K562 (cell line): ENCODE results near the gene FBN3. TPM values are rescaled to one million over a fixed set of nuclear protein-coding genes. Genes with fewer than 3 reads are reported as not detected.

Experiments used
- ATAC-seq: fragments of 200-7000 bp; cut with Tn5 transposase; 3 replicates; pipeline ENCODE4 v1.9.1; 2020; ENCODE audit warnings: moderate library complexity
- BruUV-seq: library from RNA; stranded (reverse); fragments of 400-500 nt; replicated peaks from 2 replicates; lab custom pipeline; 2021; lab: Mats Ljungman, UMichigan
- CTCF ChIA-PET: fragments of 300-600 bp; formaldehyde crosslinking; extraction: SDS; loops from one replicate; lab custom pipeline; 2021; ENCODE audit warnings: low intra/inter-chr PET ratio; lab: Yijun Ruan, JAX
- POLR2A ChIA-PET: fragments of 300-600, 350-650 bp; sonication (Branson Sonifier 250); formaldehyde crosslinking; extraction: SDS; loops from one replicate; lab custom pipeline; 2021; ENCODE audit warnings: antibody characterized with exemption, inconsistent platforms; lab: Yijun Ruan, JAX
- DNase-seq, 4 experiments: peaks; one replicate each; pipeline versions ENCODE4 v3.0.0 to v3.0.0-alpha.2; 2011 to 2018; ENCODE audit warnings: low spot score in 3 of 4, mixed read lengths in 3 of 4; ENCODE audit errors: extremely low read depth in 1 of 4
- FAIRE-seq: peaks from 2 replicates; lab custom pipeline; 2011; peaks lifted over from hg19 to GRCh38; lab: Jason Lieb, UNC
- H2AFZ ChIP-seq: 2 replicates; pipeline ENCODE4 v1.6.0; 2011; ENCODE audit warnings: low read depth, low read length, control low read depth, inconsistent platforms
- H3K27ac ChIP-seq: fragments of 200-600 bp; 3 replicates; pipeline ENCODE4 v1.8.0; 2011; ENCODE audit warnings: low read depth, mild to moderate bottlenecking, control low read depth, inconsistent platforms, low read length, moderate library complexity, mixed read lengths; ENCODE audit errors: extremely low read depth
- H3K27me3 ChIP-seq, 2 experiments: fragments of 300-600 bp in 1 of 2; 2 replicates in 1 of 2; 3 replicates in 1 of 2; pipeline versions ENCODE4 v1.6.0 to v1.8.0; 2011; ENCODE audit warnings: inconsistent platforms in 2 of 2, low read length in 2 of 2, mild to moderate bottlenecking in 1 of 2, mixed read lengths in 1 of 2, moderate library complexity in 1 of 2; ENCODE audit not compliant: control insufficient read depth in 2 of 2, insufficient read depth in 2 of 2
- H3K36me3 ChIP-seq: fragments of 300-600 bp; 3 replicates; pipeline ENCODE4 v1.8.0; 2011; ENCODE audit warnings: mild to moderate bottlenecking, low read length, inconsistent platforms; ENCODE audit not compliant: control insufficient read depth, insufficient read depth
- H3K4me1 ChIP-seq, 2 experiments: fragments of 200-600 bp in 1 of 2; replicated peaks in 1 of 2; 2 replicates in 1 of 2; 3 replicates in 1 of 2; pipeline versions ENCODE4 v1.5.1 to v1.8.0; 2011; ENCODE audit warnings: inconsistent platforms in 2 of 2, low read length in 2 of 2, mild to moderate bottlenecking in 1 of 2, mixed read lengths in 1 of 2, moderate library complexity in 1 of 2; ENCODE audit not compliant: control insufficient read depth in 2 of 2, insufficient read depth in 2 of 2
- H3K4me2 ChIP-seq: 2 replicates; pipeline ENCODE4 v1.6.1; 2011; ENCODE audit warnings: low read length, control low read depth, inconsistent platforms, mixed read lengths; ENCODE audit not compliant: insufficient read depth
- H3K4me3 ChIP-seq: fragments of 200-600 bp; sonication (generic), shearing (Covaris generic); 2 replicates; pipeline ENCODE4 v1.5.1; 2016; ENCODE audit warnings: control low read depth, inconsistent platforms
- H3K79me2 ChIP-seq: fragments of 200-600 bp; 3 replicates; pipeline ENCODE4 v1.8.0; 2011; ENCODE audit warnings: low read length, inconsistent platforms; ENCODE audit not compliant: control insufficient read depth, insufficient read depth
- H3K9ac ChIP-seq, 2 experiments: 2 replicates each; pipeline versions ENCODE4 v1.6.0 to v1.6.1; 2011; ENCODE audit warnings: low read depth in 2 of 2, low read length in 2 of 2, control low read depth in 1 of 2, inconsistent platforms in 1 of 2, mild to moderate bottlenecking in 1 of 2, mixed read lengths in 1 of 2; ENCODE audit not compliant: insufficient read depth in 1 of 2
- H3K9me1 ChIP-seq: one replicate; pipeline ENCODE4 v1.6.0; 2011; ENCODE audit warnings: inconsistent platforms, mild to moderate bottlenecking, low read length, moderate library complexity; ENCODE audit not compliant: control insufficient read depth, insufficient read depth
- H3K9me3 ChIP-seq: replicated peaks from 2 replicates; pipeline ENCODE4 v1.5.1; 2011; ENCODE audit warnings: low read depth, low read length, inconsistent platforms; ENCODE audit not compliant: control insufficient read depth, insufficient read depth
- H4K20me1 ChIP-seq: replicated peaks from 2 replicates; pipeline ENCODE4 v1.6.1; 2011; ENCODE audit warnings: low read length, inconsistent platforms, mixed read lengths; ENCODE audit not compliant: control insufficient read depth, insufficient read depth
- JUN ChIP-seq, 2 experiments: sonication (generic) in 1 of 2; formaldehyde crosslinking in 1 of 2; IDR thresholded peaks; 2 replicates each; pipeline versions ENCODE4 v1.6.1 to v1.8.0; 2012 to 2022; ENCODE audit warnings: borderline replicate concordance in 2 of 2, mild to moderate bottlenecking in 2 of 2, improper control_type of control experiment in 1 of 2, low read depth in 1 of 2, low read length in 1 of 2, missing genetic modification reagents in 1 of 2
- OTX1 ChIP-seq: fragments of 450-650 bp; formaldehyde crosslinking; IDR thresholded peaks from 2 replicates; pipeline ENCODE4 v1.4.0; 2022; ENCODE audit warnings: mild to moderate bottlenecking
- POLR3A ChIP-seq: IDR thresholded peaks from 2 replicates; pipeline ENCODE4 v1.6.1; 2011; ENCODE audit warnings: borderline replicate concordance, mild to moderate bottlenecking, moderate library complexity; ENCODE audit not compliant: insufficient read length, insufficient read depth; ENCODE audit errors: extremely low read depth
- SIN3B ChIP-seq: fragments of 450-650 bp; IDR thresholded peaks from 2 replicates; pipeline ENCODE4 v1.6.1; 2017; ENCODE audit warnings: low read depth, mild to moderate bottlenecking, moderate library complexity
- ZNF830 ChIP-seq: fragments of 250-450 bp; sonication (Bioruptor Pico); IDR thresholded peaks from 2 replicates; pipeline ENCODE4 v1.5.0; 2021; ENCODE audit warnings: mild to moderate bottlenecking
- WGBS: fragments of 100-300 bp; shearing (Covaris generic); methylation state at CpG from one replicate; pipeline ENCODE4 v1.1.6; 2016; ENCODE audit warnings: low coverage, mixed read lengths; ENCODE audit not compliant: insufficient coverage; ENCODE audit errors: missing lambda C conversion rate; 5-methylcytosine and 5-hydroxymethylcytosine counted together
- in situ Hi-C: fragments of 300-500 bp; cut with MboI; formaldehyde crosslinking; loops from 4 replicates; pipeline ENCODE4 v1.15.0; 2018; ENCODE audit warnings: inconsistent platforms, mixed read lengths
- intact Hi-C: fragments of 100-400 bp; cut with micrococcal nuclease; formaldehyde crosslinking; loops from 2 replicates; pipeline ENCODE4 v1.14.2; 2022
- polyA plus RNA-seq, 8 experiments: library from polyadenylated mRNA; depleted of rRNA in 4 of 8; stranded (reverse) in 5 of 8; unstranded in 3 of 8; fragments of >200 nt; fragmentation: Nextera tagmentation in 2 of 8; fragmentation: Illumina TruSeq in 1 of 8; extraction: Ambion mirVana in 2 of 8; extraction: Trizol in 1 of 8; gene quantifications; 2 replicates each; pipeline versions ENCODE4 v1.2.1 to v1.2.3, GENCODE V29; 2011 to 2014; ENCODE audit warnings: inconsistent platforms in 1 of 8, missing spikeins in 1 of 8
- total RNA-seq, 7 experiments: library from RNA; depleted of rRNA in 6 of 7; stranded (reverse); fragments of >200 nt in 6 of 7; fragmentation: Illumina TruSeq in 2 of 7; extraction: Trizol in 2 of 7; gene quantifications; 2 replicates each; pipeline versions ENCODE4 v1.2.1 to v1.2.3, GENCODE V29; 2011 to 2021; ENCODE audit warnings: low replicate concordance in 1 of 7
- TF ChIP-seq, protein P1 (sequence below): sonication (generic); formaldehyde crosslinking; IDR thresholded peaks from 2 replicates; pipeline ENCODE4 v1.8.1; 2023; ENCODE audit warnings: mild to moderate bottlenecking, missing genetic modification reagents
- TF ChIP-seq, protein P2 (sequence below): IDR thresholded peaks from 2 replicates; pipeline ENCODE4 v1.6.1; 2016; ENCODE audit warnings: missing genetic modification characterization, missing compliant biosample characterization

FBN3 gene
- total and polyA plus RNA-seq, 9 of the 15 experiments (the other 6 are each of a cell fraction or from before 2014, with no cell fraction given), result under 0.01 to 0.29 (median 0.01) TPM; not detected in 4

DNA sequence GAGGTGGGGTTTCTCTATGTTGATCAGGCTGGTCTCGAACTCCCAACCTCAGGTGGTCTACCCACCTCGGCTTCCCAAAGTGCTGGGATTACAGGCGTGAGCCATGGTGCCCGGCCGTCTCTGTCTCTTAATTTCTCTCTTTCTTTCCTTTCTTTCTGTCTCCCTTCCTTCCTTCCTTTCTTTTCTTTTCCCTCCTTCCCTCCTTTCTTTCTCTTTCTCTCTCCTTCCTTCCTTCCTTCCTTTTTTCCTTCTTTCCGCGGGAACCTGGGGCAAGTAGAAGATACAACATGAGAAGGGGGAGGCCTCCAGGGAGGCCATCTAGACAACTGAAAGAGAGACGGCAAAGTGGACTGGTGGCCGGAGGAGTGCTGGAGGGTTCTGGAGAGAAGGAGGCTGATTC is 128.7 kb downstream of the FBN3 start:
- intact Hi-C loops, result no loop called here
- no peak for TF ChIP-seq ZNF830 (CRISPR knock-in tag)
- TF ChIP-seq, protein P1, sequence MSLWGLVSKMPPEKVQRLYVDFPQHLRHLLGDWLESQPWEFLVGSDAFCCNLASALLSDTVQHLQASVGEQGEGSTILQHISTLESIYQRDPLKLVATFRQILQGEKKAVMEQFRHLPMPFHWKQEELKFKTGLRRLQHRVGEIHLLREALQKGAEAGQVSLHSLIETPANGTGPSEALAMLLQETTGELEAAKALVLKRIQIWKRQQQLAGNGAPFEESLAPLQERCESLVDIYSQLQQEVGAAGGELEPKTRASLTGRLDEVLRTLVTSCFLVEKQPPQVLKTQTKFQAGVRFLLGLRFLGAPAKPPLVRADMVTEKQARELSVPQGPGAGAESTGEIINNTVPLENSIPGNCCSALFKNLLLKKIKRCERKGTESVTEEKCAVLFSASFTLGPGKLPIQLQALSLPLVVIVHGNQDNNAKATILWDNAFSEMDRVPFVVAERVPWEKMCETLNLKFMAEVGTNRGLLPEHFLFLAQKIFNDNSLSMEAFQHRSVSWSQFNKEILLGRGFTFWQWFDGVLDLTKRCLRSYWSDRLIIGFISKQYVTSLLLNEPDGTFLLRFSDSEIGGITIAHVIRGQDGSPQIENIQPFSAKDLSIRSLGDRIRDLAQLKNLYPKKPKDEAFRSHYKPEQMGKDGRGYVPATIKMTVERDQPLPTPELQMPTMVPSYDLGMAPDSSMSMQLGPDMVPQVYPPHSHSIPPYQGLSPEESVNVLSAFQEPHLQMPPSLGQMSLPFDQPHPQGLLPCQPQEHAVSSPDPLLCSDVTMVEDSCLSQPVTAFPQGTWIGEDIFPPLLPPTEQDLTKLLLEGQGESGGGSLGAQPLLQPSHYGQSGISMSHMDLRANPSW (CRISPR knock-in tag), result no peak
- 0 out of 2 replicates have a peak, but pooled peaks have one; percentile 52 for TF ChIP-seq OTX1 (CRISPR knock-in tag)
- TF ChIP-seq JUN (IDR thresholded peaks at IDR 0.05; ENCODE audit: borderline replicate concordance, low read depth, low read length), result no peak
- no peak for TF ChIP-seq JUN (CRISPR knock-in tag; IDR thresholded peaks at IDR 0.05; ENCODE audit: borderline replicate concordance)
- no peak for TF ChIP-seq SIN3B
- TF ChIP-seq, protein P2, sequence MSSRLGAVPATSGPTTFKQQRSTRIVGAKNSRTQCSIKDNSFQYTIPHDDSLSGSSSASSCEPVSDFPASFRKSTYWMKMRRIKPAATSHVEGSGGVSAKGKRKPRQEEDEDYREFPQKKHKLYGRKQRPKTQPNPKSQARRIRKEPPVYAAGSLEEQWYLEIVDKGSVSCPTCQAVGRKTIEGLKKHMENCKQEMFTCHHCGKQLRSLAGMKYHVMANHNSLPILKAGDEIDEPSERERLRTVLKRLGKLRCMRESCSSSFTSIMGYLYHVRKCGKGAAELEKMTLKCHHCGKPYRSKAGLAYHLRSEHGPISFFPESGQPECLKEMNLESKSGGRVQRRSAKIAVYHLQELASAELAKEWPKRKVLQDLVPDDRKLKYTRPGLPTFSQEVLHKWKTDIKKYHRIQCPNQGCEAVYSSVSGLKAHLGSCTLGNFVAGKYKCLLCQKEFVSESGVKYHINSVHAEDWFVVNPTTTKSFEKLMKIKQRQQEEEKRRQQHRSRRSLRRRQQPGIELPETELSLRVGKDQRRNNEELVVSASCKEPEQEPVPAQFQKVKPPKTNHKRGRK (tag), result peak; percentile 44; the same call in 1 of the 2 replicates
- TF ChIP-seq POLR3A, result no peak

More for the DNA sequence above, 128.7 kb downstream of the FBN3 start:
- FAIRE-seq (no peak), DNase-seq (no peak), ATAC-seq (no peak)
- Histone ChIP-seq H3K4me1 (peaks cover 12 to 16% of the 10 kb centered on the region in 2 experiments; a peak in 4 of 5 replicates), H3K9me3 (no peaks in the 10 kb centered on the region), H3K79me2 (no peaks in the 10 kb centered on the region), H3K4me2 (no peak overlapping the region), H3K27me3 (no peaks in the 10 kb centered on the region), H3K9me1 (no peaks in the 10 kb centered on the region), H3K9ac (peak overlapping the region in 1 of 2 experiments; percentile 22; a peak in 1 of 4 replicates), H3K27ac (no peak overlapping the region), H3K4me3 (no peak overlapping the region), H3K36me3 (no peaks in the 10 kb centered on the region; the same call in 2 of the 3 replicates), H4K20me1 (no peaks in the 10 kb centered on the region), H2AFZ (no peak overlapping the region)
- BruUV-seq, result no TSS peak
- POLR2A ChIA-PET, result interaction anchor here (0.6 kb wide), 1 partner anchor 466 kb away, joined by 3 read pairs; no protein-coding TSS in a partner anchor
- 81% methylated on average over 6 of the region's 9 CpGs for WGBS
- in situ Hi-C loops, result no loop called here
- CTCF ChIA-PET, result no interaction called here
